H9 (cell line): ENCODE measurements around the gene SELENOS. TPM values are rescaled to one million over a fixed set of nuclear protein-coding genes. Genes with fewer than 3 reads are reported as not detected.

Experiments
- DNase-seq: peaks from one replicate; pipeline ENCODE4 v3.0.0-alpha.2; 2017
- H2AFZ ChIP-seq: one replicate; pipeline ENCODE4 v1.6.1; 2013; ENCODE audit warnings: mild to moderate bottlenecking, low read length, control low read depth, moderate library complexity
- H2AK5ac ChIP-seq: 2 replicates; pipeline ENCODE4 v1.6.1; 2013; ENCODE audit warnings: low read length, control low read depth, mixed read lengths; ENCODE audit not compliant: insufficient read length
- H2BK120ac ChIP-seq: one replicate; pipeline ENCODE4 v1.6.1; 2013; ENCODE audit warnings: low read depth, mild to moderate bottlenecking, low read length, control low read depth, inconsistent platforms; ENCODE audit not compliant: poor library complexity, severe bottlenecking
- H2BK12ac ChIP-seq: 2 replicates; pipeline ENCODE4 v1.6.1; 2013; ENCODE audit warnings: low read length, control low read depth, mixed read lengths, low read depth; ENCODE audit not compliant: insufficient read length
- H2BK15ac ChIP-seq: 2 replicates; pipeline ENCODE4 v1.6.1; 2013; ENCODE audit warnings: low read depth, low read length, control low read depth
- H2BK20ac ChIP-seq: one replicate; pipeline ENCODE4 v1.6.1; 2013; ENCODE audit warnings: low read depth, mild to moderate bottlenecking, low read length, control low read depth, inconsistent platforms; ENCODE audit not compliant: poor library complexity, severe bottlenecking
- H2BK5ac ChIP-seq: 2 replicates; pipeline ENCODE4 v1.6.1; 2013; ENCODE audit warnings: low read length, control low read depth, mixed read lengths; ENCODE audit not compliant: insufficient read length
- H3K14ac ChIP-seq: 2 replicates; pipeline ENCODE4 v1.6.1; 2013; ENCODE audit warnings: low read length, control low read depth; ENCODE audit not compliant: insufficient read depth
- H3K18ac ChIP-seq: 2 replicates; pipeline ENCODE4 v1.6.1; 2013; ENCODE audit warnings: low read depth, mild to moderate bottlenecking, mixed read lengths, low read length, control low read depth; ENCODE audit not compliant: insufficient read length
- H3K23ac ChIP-seq: 2 replicates; pipeline ENCODE4 v1.6.1; 2013; ENCODE audit warnings: low read length, control low read depth, mixed read lengths, low read depth; ENCODE audit not compliant: insufficient read length
- H3K23me2 ChIP-seq: 2 replicates; pipeline ENCODE4 v1.6.1; 2013; ENCODE audit warnings: low read depth, mild to moderate bottlenecking, mixed read lengths, low read length, control low read depth; ENCODE audit not compliant: insufficient read length, poor library complexity, severe bottlenecking
- H3K27ac ChIP-seq: 2 replicates; pipeline ENCODE4 v1.5.1; 2013; ENCODE audit warnings: low read length, control low read depth, mixed read lengths, low read depth; ENCODE audit not compliant: insufficient read length
- H3K27me3 ChIP-seq: 2 replicates; pipeline ENCODE4 v1.6.1; 2013; ENCODE audit warnings: low read length, control low read depth, inconsistent platforms; ENCODE audit not compliant: insufficient read depth
- H3K4ac ChIP-seq: 2 replicates; pipeline ENCODE4 v1.6.1; 2013; ENCODE audit warnings: low read depth, mild to moderate bottlenecking, control low read depth, inconsistent platforms, low read length, moderate library complexity
- H3K4me1 ChIP-seq: 2 replicates; pipeline ENCODE4 v1.6.1; 2013; ENCODE audit warnings: low read length, control low read depth, inconsistent platforms; ENCODE audit not compliant: insufficient read depth
- H3K4me2 ChIP-seq: 2 replicates; pipeline ENCODE4 v1.6.1; 2013; ENCODE audit warnings: low read length, control low read depth, mixed read lengths; ENCODE audit not compliant: insufficient read length, insufficient read depth
- H3K56ac ChIP-seq: 2 replicates; pipeline ENCODE4 v1.6.1; 2013; ENCODE audit warnings: low read depth, mild to moderate bottlenecking, mixed read lengths, low read length, control low read depth; ENCODE audit not compliant: insufficient read length
- H3K79me1 ChIP-seq: 2 replicates; pipeline ENCODE4 v1.6.1; 2013; ENCODE audit warnings: low read depth, mild to moderate bottlenecking, moderate library complexity, low read length, control low read depth, inconsistent platforms; ENCODE audit not compliant: insufficient read depth, poor library complexity, severe bottlenecking
- H3K79me2 ChIP-seq: 2 replicates; pipeline ENCODE4 v1.6.1; 2013; ENCODE audit warnings: low read length, control low read depth, inconsistent platforms; ENCODE audit not compliant: insufficient read depth
- H3K9ac ChIP-seq: 2 replicates; pipeline ENCODE4 v1.6.1; 2013; ENCODE audit warnings: low read length, control low read depth, mixed read lengths; ENCODE audit not compliant: insufficient read length; ENCODE audit errors: extremely low read depth
- H3K9me3 ChIP-seq: one replicate; pipeline ENCODE4 v1.6.1; 2013; ENCODE audit warnings: low read depth, low read length, inconsistent platforms; ENCODE audit not compliant: control insufficient read depth
- H3T11ph ChIP-seq: one replicate; pipeline ENCODE4 v1.6.1; 2013; ENCODE audit warnings: mild to moderate bottlenecking, low read length, control low read depth, inconsistent platforms
- H4K20me1 ChIP-seq: one replicate; pipeline ENCODE4 v1.6.1; 2013; ENCODE audit not compliant: control insufficient read depth, insufficient read length, insufficient read depth
- H4K5ac ChIP-seq: 2 replicates; pipeline ENCODE4 v1.6.1; 2013; ENCODE audit warnings: low read depth, mild to moderate bottlenecking, mixed read lengths, low read length, control low read depth; ENCODE audit not compliant: insufficient read length
- H4K8ac ChIP-seq: replicated peaks from 2 replicates; pipeline ENCODE4 v1.6.1; 2013; ENCODE audit warnings: low read length, control low read depth, mixed read lengths, low read depth; ENCODE audit not compliant: insufficient read length
- H4K91ac ChIP-seq: 2 replicates; pipeline ENCODE4 v1.6.1; 2013; ENCODE audit warnings: low read depth, mild to moderate bottlenecking, moderate library complexity, mixed read lengths, low read length, control low read depth; ENCODE audit not compliant: insufficient read length
- H3K27ac Mint-ChIP-seq, 3 experiments: 2 replicates in 2 of 3; 3 replicates in 1 of 3; pipeline ENCODE4 v1.8.0; 2020 to 2021; ENCODE audit warnings: mixed read lengths in 3 of 3, mild to moderate bottlenecking in 1 of 3, moderate library complexity in 1 of 3
- H3K27me3 Mint-ChIP-seq: 2 replicates; pipeline ENCODE4 v1.8.0; 2021; ENCODE audit warnings: low read depth, mild to moderate bottlenecking, moderate library complexity, mixed read lengths
- H3K36me3 Mint-ChIP-seq, 3 experiments: 2 replicates in 2 of 3; 3 replicates in 1 of 3; pipeline ENCODE4 v1.8.0; 2020 to 2021; ENCODE audit warnings: low read depth in 3 of 3, mixed read lengths in 3 of 3; ENCODE audit not compliant: insufficient read depth in 1 of 3
- H3K4me1 Mint-ChIP-seq, 2 experiments: 2 replicates each; pipeline ENCODE4 v1.8.0; 2020; ENCODE audit warnings: mixed read lengths in 2 of 2
- H3K4me3 Mint-ChIP-seq, 2 experiments: 2 replicates in 1 of 2; 3 replicates in 1 of 2; pipeline ENCODE4 v1.8.0; 2020 to 2021; ENCODE audit warnings: mild to moderate bottlenecking in 2 of 2, mixed read lengths in 2 of 2, moderate library complexity in 1 of 2
- H3K9me3 Mint-ChIP-seq, 2 experiments: 2 replicates in 1 of 2; 3 replicates in 1 of 2; pipeline ENCODE4 v1.8.0; 2020; ENCODE audit warnings: mild to moderate bottlenecking in 2 of 2, mixed read lengths in 2 of 2, moderate library complexity in 1 of 2
- WGBS: extraction: QIAGEN DNeasy Blood & Tissue Kit; methylation state at CpG from one replicate; pipeline ENCODE4 v1.1.7; 2013; ENCODE audit warnings: missing lambda C conversion rate, low lambda C conversion rate, mixed read lengths; ENCODE audit not compliant: insufficient read length; ENCODE audit errors: extremely low coverage; 5-methylcytosine and 5-hydroxymethylcytosine counted together
- total RNA-seq: library from RNA; stranded (reverse); gene quantifications from 2 replicates; pipeline ENCODE4 v1.2.1, GENCODE V29; 2021
- TF ChIP-seq, protein P1 (sequence below): fragments of 200-600 bp; sonication (generic); conservative IDR thresholded peaks from 3 replicates; pipeline ENCODE4 v1.8.0; 2021; ENCODE audit warnings: antibody characterized with exemption, mild to moderate bottlenecking

The SELENOS gene
- total RNA-seq, 1 experiment from 2014 or later, result 57.7 TPM

DNA sequence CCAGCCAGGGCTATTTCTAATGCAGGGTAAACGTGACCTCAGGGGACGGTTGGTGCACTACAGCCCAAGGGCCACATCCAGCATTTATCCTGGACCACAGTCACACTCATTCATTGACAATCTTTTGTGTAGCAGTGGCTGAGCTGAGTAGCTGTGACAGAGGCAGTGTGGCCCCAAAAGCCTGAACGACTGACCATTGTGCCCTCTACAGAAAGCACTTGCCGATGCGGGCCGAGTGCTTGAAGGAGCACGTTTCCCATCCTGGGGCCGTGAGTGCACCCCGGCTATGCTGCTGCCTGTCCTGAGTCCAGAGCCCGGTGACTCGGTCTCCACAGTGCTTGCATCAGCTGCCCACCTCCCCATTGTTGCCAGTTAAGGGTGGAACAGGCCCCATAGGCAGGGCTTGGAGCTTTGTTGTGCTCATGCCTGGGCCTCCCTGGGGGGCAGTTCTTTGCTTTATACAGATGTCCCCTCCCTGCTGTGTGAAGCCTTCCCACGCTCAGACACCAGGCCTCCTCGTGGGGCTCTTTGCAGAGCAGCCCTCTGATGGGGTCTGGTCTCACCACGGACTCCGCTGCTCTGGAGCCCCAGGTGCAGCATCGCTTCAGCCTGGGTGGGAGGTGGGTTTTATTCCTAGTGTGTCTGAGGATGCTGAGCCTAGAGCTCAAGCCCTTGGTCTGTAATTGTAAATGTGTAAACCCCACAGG is 30.8 kb upstream of the SELENOS start:
- Histone ChIP-seq H2BK15ac (no peak overlapping the region), H2AFZ (no peak overlapping the region), H3K4me1 (no peaks in the 10 kb centered on the region), H4K91ac (no peak overlapping the region), H2BK5ac (no peak overlapping the region), H3K27ac (no peak overlapping the region), H2BK20ac (no peak overlapping the region), H3K14ac (no peak overlapping the region), H3K79me2 (no peaks in the 10 kb centered on the region), H3K4ac (no peak overlapping the region), H3K4me2 (no peak overlapping the region), H3K23ac (no peak overlapping the region), H3K56ac (no peak overlapping the region), H2BK120ac (no peak overlapping the region), H3K9ac (no peak overlapping the region), H3T11ph (no peak overlapping the region), H3K79me1 (no peaks in the 10 kb centered on the region), H3K18ac (no peak overlapping the region), H2BK12ac (no peak overlapping the region), H2AK5ac (no peak overlapping the region), H4K8ac (no peak overlapping the region), H4K5ac (no peak overlapping the region), H3K9me3 (no peaks in the 10 kb centered on the region), H3K27me3 (no peaks in the 10 kb centered on the region), H4K20me1 (no peaks in the 10 kb centered on the region), H3K23me2 (no peaks in the 10 kb centered on the region)
- H3K27me3 Mint-ChIP-seq, result no peaks in the 10 kb centered on the region; the same call in 1 of the 2 replicates
- no peak overlapping the region for H3K4me3 Mint-ChIP-seq
- H3K4me1 Mint-ChIP-seq, result peaks cover 0 to 4% of the 10 kb centered on the region in 2 experiments; a peak in 1 of 4 replicates
- peak overlapping the region in 1 of 3 experiments; percentile 52; a peak in 1 of 7 replicates for H3K27ac Mint-ChIP-seq
- DNase-seq, result no peak
- H3K9me3 Mint-ChIP-seq, result no peaks in the 10 kb centered on the region; a peak in 1 of 5 replicates
- TF ChIP-seq, protein P1, sequence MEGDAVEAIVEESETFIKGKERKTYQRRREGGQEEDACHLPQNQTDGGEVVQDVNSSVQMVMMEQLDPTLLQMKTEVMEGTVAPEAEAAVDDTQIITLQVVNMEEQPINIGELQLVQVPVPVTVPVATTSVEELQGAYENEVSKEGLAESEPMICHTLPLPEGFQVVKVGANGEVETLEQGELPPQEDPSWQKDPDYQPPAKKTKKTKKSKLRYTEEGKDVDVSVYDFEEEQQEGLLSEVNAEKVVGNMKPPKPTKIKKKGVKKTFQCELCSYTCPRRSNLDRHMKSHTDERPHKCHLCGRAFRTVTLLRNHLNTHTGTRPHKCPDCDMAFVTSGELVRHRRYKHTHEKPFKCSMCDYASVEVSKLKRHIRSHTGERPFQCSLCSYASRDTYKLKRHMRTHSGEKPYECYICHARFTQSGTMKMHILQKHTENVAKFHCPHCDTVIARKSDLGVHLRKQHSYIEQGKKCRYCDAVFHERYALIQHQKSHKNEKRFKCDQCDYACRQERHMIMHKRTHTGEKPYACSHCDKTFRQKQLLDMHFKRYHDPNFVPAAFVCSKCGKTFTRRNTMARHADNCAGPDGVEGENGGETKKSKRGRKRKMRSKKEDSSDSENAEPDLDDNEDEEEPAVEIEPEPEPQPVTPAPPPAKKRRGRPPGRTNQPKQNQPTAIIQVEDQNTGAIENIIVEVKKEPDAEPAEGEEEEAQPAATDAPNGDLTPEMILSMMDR, result no peak
- WGBS, result no CpG with 5 or more reads among the region's 16 CpGs
- H3K36me3 Mint-ChIP-seq, result no peaks in the 10 kb centered on the region
